AG08395 (cell line): ENCODE results near the gene DDR2.
"Not testable (repeated sequence)": the region's sequence is repeated elsewhere in the genome, so short reads cannot be mapped to it uniquely, and the experiment has no call there.

Experiments
- DNase-seq: peaks from one replicate; pipeline ENCODE4 v3.0.0; 2012; ENCODE audit warnings: mixed read lengths, low spot score

The DDR2 gene

GRCh38 chr1:162725301-162725837, 93.1 kb downstream of the DDR2 start:
- DNase-seq, result no peak

- no peak for DNase-seq
These were observed 94.3 kb downstream of the DDR2 start for GRCh38 chr1:162726555-162726954.

DNA sequence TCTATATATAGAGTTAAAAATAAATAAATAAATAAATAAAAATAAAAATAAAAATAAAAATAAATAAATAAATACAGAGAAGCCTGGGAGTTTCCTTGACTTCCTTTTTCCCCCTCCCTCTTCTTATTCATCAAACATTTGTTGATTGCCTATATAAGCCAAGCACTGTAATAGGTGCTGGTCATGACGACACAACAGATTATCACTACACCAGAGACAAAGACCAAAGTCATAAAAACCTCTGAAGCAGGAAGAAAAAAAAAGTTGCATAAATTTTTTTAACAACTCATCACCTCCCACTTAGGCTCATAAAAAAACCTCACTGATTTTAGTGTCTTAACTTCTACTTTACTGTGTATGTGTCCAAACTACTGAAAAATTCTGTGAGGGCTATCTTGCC, 95.2 kb downstream of the DDR2 start:
- not testable (repeated sequence) for DNase-seq

- no peak for DNase-seq
These were observed 96.3 kb downstream of the DDR2 start for GRCh38 chr1:162728573-162728972.

GRCh38 chr1:162729195-162729774, 97.0 kb downstream of the DDR2 start:
- not testable (repeated sequence) for DNase-seq

DNA sequence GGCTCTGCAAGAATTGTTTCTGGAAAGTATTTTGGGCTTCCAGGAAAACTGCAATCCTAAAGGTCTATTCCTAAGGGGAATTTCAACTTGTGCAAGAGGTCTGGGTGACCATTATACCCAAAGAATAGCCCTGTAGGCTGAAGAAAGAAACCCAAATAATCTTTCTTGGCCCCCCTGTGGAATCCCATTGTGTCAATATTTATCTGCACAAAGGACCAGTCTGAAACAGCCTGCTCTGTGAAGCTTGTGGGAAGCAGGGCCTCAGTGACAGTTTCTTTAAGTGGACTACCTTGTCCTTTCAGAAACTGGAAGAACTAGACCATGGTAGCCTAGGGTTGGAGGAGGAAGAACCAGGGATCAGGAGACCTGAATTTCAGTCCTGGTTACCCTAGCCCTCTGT, 99.8 kb downstream of the DDR2 start:
- no peak for DNase-seq

GRCh38 chr1:162732566-162733335, 100.5 kb downstream of the DDR2 start:
- no peak for DNase-seq

- no peak for DNase-seq
These were observed 101.0 kb downstream of the DDR2 start for GRCh38 chr1:162733336-162733590.

GRCh38 chr1:162734047-162734446, 101.8 kb downstream of the DDR2 start:
- no peak for DNase-seq

DNA sequence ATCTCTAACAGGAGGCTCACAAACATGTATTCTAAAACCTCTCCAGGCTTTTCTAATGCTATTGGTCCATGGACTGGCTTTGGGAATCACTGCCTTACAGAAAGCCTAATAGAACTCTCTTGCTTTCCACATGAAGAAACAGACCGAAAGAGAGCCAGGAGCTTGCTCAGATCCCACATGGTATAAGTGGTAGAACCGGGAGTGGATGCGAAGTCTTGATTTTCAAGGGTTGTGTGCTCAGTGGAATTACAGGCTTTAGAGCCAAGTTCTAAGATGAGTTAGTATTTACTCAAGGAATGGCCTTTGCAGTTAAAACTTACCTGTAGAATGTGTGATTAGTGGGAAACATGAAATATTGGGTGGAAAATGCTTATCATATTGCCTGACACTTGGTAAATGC, 103.9 kb downstream of the DDR2 start:
- no peak for DNase-seq

- DNase-seq, result no peak
These were observed 104.4 kb downstream of the DDR2 start for GRCh38 chr1:162736633-162737067.

- no peak for DNase-seq
These were observed 108.5 kb downstream of the DDR2 start for GRCh38 chr1:162740755-162741154.

GRCh38 chr1:162741574-162741973, 109.3 kb downstream of the DDR2 start:
- DNase-seq, result no peak

DNA sequence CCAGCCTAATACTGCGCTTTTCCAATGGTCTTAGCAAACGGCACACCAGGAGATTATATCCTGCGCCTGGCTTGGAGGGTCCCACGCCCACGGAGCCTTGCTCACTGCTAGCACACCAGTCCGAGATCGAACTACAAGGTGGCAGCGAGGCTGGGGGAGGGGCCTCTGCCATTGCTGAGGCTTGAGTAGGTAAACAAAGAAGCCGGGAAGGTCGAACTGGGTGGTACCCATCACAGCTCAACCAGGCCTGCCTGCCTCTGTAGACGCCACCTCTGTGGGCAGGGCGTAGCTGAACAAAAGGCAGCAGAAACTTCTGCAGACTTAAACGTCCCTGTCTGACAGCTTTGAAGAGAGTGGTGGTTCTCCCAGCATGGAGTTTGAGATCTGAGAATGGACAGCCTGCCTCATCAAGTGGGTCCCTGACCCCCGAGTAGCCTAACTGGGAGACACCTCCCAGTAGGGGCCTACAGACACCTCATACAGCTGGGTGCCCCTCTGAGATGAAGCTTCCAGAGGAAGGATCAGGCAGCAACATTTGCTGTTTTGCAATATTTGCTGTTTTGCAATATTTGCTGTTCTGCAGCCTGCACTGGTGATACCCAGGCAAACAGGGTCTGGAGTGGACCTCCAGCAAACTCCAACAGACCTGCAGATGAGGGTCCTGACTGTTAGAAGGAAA, 114.1 kb downstream of the DDR2 start:
- DNase-seq, result not testable (repeated sequence)

- DNase-seq, result no peak
These were observed 120.9 kb downstream of the DDR2 start for GRCh38 chr1:162753001-162753658.

DNA sequence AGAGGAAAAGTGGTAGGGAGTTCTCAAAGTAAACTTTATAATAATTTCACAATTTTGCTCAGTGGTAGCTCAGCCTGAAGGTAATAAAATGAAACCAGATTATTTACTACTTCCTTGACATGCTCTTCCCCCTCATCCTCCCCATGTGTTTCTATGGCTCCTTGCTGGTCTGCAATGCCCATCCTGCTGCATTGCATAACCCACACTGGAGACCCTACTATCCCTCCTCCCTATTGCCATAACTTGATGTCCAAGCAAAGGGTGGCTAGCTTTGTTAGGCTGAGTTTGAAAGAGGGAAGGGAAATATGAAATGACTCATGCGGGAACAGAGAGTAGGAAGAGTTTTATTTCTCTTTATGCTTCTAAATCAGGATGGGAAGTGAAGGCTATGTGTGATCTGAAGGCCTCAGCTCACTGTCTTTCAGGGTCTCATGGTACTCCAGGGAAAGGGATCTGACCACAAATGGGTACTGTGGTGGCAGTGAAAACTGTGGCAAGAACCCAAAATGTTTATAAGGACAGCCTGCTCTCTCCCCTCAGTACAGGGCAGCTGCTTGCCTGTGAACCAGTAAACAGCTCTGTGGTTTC, 121.8 kb downstream of the DDR2 start:
- DNase-seq, result peak; percentile 7

DNA sequence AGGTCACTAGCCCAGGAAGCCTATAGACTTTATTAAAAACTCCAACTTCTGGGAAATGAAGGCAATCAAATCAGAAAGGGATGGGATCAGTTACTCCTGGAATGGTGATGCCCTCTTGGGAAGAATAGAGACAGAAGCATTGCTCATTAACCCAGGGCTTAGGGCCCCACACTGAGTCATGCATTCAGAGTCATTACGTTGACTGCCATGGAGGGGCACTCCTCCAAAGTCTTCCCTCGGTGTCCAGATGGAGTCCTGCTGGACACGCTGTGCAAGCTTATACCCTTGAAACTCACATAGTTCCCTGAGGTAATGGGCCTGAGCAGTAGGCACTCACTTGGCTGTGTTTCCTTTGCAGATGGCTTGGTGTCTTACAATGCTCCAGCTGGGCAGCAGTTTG, 123.0 kb downstream of the DDR2 start:
- no peak for DNase-seq

DNA sequence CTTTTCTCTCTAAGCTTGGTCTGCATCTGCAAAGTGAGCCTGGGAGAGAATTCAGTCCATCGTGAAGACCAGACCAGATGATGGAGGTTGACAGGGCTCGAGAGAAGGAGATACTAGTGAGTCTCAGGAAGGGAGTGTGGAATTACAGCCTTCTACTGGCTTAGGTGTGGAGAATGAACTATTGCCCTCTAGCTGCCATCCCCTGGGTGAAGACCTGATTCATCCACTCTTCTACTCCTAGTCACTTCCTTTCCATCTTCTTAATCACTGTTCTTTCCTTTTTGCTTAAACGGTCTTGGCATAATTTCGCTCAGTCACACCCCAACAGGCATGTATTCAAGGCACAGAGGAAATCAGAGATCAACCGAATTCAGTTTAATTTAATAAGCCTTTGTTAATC, 124.3 kb downstream of the DDR2 start:
- DNase-seq, result peak; percentile 38

DNA sequence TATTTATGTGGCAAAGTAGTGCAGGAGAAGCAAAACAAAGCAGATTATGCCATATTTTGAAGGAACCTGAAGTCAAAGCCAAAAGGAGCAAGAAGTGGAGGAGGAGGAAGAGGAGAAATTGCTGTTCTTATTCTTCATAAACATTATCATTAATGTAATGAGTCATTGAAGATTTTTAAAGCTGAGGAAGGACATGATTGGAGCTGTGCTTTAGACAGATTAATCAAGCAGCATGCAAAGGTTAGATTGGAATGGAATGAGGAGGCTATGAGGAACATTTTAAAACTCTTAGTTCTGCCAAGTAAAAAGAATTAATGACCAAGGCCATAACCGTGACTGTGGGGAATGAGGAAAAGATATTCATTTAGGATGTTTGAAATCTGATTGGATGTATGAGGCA, 125.2 kb downstream of the DDR2 start:
- no peak for DNase-seq

DNA sequence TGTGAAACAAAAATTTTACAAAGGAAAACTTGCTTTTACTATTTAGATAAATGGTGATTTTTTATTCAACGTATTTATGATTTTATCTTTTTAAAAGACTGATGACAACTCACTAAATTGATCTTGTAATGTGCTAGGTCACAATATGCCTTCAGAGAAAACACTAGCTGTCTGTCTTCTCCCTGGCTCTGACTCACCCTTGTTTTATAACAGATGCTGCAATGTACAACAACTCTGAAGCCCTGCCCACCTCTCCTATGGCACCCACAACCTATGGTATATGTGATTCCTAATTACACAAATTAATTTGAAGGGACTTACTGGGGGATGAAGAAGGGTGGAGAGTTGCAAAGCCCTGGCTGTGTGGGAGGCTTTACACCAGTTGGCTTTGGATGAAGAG, 133.5 kb downstream of the DDR2 start:
- DNase-seq, result no peak

DNA sequence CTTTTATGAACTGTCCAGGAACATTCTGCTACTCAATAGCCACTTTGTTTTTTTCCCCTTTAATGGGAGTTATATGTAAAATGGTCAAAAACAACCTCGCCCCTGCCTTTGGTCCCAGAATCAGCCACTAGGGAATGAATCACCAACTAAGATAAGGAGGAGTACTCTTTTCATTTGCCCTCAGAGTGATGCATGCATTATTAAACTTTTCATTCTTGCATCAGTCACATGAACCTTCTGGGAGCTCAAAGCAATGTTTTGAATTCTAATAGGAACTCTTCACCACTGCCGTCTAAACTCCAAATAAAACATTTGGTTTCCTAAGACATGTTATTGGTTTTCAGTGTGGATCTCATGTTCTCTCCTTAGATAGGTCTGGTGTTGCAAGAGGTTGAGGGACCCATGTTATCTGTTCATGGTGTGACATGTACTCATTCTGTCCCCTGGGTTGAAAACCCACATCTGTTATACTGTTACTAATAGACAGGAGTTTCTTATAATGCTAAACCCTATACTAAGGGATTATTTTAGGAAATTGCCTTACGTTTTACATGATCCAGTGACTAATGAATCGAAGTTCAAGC, 140.4 kb downstream of the DDR2 start:
- no peak for DNase-seq

DNA sequence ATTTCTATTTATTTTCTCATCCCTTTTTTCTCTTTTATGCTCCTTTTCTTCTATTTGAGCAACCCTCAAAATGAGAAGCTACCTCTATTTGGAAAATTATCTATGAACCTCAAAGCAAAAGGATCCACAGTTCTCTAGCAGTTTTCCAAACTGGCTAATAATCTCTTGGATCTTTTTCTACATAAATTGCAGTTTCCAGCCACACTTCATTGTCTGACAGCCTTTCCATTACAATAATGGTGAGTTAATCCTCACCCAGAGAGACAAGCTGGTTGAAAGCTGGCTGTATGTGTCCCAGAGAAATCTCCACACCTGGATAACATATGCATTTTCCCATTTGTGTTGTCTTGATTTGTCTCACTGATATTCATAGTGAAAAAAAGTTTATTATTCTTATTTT, 141.7 kb downstream of the DDR2 start:
- no peak for DNase-seq
